Activated naive CD4-positive, alpha-beta T cell treated with anti-CD3 and anti-CD28 coated beads, Interleukin-2, amount 50 U/mL, for 72 hours (primary cell): ENCODE data around the gene GALNTL6. TPM values are rescaled to one million over a fixed set of nuclear protein-coding genes. Genes with fewer than 3 reads are reported as not detected.
"Not testable (repeated sequence)": the region's sequence is repeated elsewhere in the genome, so short reads cannot be mapped to it uniquely, and the experiment has no call there.

Experiments used
- ATAC-seq, 2 donors: fragments of 150-1000 bp; cut with Tn5 transposase; 2 replicates each; pipeline ENCODE4 v1.10.0; 2021; ENCODE audit warnings: mild to moderate bottlenecking in 2 of 2, moderate library complexity in 2 of 2
- DNase-seq, 2 donors: peaks; one replicate each; pipeline ENCODE4 v3.0.0; 2021 to 2022; ENCODE audit warnings: low spot score in 2 of 2
- H3K27ac Mint-ChIP-seq, 2 donors: one replicate each; pipeline ENCODE4 v1.8.0; 2022; ENCODE audit warnings: mild to moderate bottlenecking in 2 of 2, mixed read lengths in 2 of 2
- H3K36me3 Mint-ChIP-seq, 2 donors: one replicate each; pipeline ENCODE4 v1.8.0; 2022; ENCODE audit warnings: mixed read lengths in 2 of 2
- H3K9me3 Mint-ChIP-seq, 2 donors: one replicate each; pipeline ENCODE4 v1.8.0; 2022; ENCODE audit warnings: mixed read lengths in 2 of 2
- total RNA-seq, 2 donors: library from RNA; stranded (reverse); gene quantifications; one replicate each; pipeline ENCODE4 v1.2.3, GENCODE V29; 2022

Gene GALNTL6
- total RNA-seq, 2 donors from 2014 or later = not detected

- ATAC-seq, H3K36me3 Mint-ChIP-seq, H3K27ac Mint-ChIP-seq, DNase-seq, H3K9me3 Mint-ChIP-seq: not testable (repeated sequence)
Measured at GRCh38 chr4:172912468-172912867, 1099.3 kb downstream of the GALNTL6 start.

DNA sequence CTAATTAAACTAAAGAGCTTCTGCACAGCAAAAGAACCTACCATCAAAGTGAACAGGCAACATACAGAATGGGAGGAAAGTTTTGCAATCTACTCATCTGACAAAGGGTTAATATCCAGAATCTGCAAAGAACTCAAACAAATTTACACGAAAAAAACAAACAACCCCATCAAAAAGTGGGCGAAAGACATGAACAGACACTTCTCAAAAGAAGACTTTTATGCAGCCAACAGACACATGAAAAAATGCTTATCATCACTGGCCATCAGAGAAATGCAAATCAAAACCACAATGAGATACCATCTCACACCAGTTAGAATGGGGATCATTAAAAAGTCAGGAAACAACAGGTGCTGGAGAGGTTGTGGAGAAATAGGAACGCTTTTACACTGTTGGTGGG, 1104.2 kb downstream of the GALNTL6 start:
- not testable (repeated sequence) for H3K27ac Mint-ChIP-seq, DNase-seq, H3K36me3 Mint-ChIP-seq, ATAC-seq, H3K9me3 Mint-ChIP-seq

- H3K9me3 Mint-ChIP-seq = peaks cover 0 to 12% of the 10 kb centered on the region in 2 donors
- H3K36me3 Mint-ChIP-seq = no peaks in the 10 kb centered on the region
- H3K27ac Mint-ChIP-seq = no peak overlapping the region
- DNase-seq = no peak
- no peak for ATAC-seq
Measured at GRCh38 chr4:172919269-172919668, 1106.1 kb downstream of the GALNTL6 start.

DNA sequence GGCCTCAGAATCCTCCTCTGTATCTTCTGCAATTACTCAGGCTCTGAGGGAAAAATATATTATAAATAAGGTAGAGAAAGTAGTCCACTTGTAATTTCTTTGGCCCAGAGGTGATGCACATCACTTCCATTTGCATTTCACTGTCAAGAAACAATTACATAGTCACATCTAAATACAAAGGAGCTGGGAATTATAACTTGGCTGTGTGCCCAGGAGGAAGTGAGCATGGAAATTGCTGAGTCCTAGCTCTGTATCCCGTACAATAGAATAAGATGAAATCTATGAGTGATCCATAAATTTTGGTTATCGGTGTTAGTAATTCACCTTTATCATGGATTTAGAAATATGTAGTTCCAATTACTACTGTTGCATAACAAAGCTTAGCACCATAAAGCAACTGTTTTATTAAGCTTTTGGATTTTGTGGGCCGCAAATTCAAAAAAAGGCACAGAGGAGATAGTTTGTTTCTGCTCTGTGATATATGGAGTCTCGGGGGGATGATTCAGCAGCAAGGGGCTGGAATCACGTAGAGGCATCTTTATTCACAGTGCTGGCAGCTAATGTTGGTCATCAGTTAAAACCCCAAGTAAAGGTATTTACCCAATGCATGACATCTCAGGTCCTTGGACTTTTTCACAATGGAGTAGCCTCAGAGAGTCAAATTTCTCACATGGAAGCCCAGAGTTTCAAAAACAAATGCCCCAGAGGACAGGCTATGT, 1114.1 kb downstream of the GALNTL6 start:
- H3K36me3 Mint-ChIP-seq = no peaks in the 10 kb centered on the region
- H3K9me3 Mint-ChIP-seq = peaks cover 0 to 7% of the 10 kb centered on the region in 2 donors
- H3K27ac Mint-ChIP-seq = no peak overlapping the region
- no peak for DNase-seq
- no peak for ATAC-seq

GRCh38 chr4:172928347-172928746, 1115.1 kb downstream of the GALNTL6 start:
- Mint-ChIP-seq H3K27ac (no peak overlapping the region), H3K9me3 (peaks cover 0 to 4% of the 10 kb centered on the region in 2 donors), H3K36me3 (no peaks in the 10 kb centered on the region)
- DNase-seq = no peak
- no peak for ATAC-seq

DNA sequence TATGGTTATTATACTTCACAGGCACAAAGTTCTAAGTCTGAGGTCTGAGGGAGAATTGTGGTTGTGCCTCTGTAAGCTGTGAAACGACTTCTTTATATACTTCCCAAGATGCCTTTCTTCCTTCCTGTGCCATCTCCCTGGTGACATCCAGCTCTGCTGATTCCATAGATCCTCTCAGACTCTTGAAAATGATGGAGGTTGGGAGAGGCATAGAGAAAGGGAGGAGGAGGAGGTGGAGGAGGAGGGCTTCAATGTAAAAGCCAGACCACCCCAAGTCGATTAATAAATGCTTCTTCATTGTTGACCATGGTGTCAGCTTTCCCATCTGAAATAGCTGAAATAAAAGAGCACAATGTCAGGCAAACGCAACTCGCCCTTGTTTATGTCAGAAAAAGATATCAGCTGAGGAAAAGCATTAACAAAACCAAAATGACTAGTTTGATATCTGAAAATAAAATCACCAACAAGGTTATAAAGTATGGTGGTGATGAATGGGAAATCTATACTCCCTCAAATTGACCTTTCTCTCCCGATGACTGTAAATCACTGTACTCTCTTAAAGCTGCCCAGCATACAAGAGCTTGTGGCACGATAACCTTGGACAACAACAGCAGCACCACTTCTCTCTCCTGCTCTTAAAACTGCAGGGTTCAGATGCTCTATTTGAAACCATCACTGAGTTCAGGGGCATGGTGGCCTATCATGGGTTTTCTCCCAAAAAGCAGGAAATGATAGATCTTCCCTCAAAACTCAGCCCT, 1125.0 kb downstream of the GALNTL6 start:
- H3K27ac Mint-ChIP-seq = no peak overlapping the region

GRCh38 chr4:172938870-172939269, 1125.7 kb downstream of the GALNTL6 start:
- DNase-seq (no peak), ATAC-seq (no peak)
- Mint-ChIP-seq H3K9me3 (no peaks in the 10 kb centered on the region), H3K27ac (no peak overlapping the region), H3K36me3 (no peaks in the 10 kb centered on the region)

More for the DNA sequence above, 1125.0 kb downstream of the GALNTL6 start:
- DNase-seq = no peak
- Mint-ChIP-seq H3K36me3 (no peaks in the 10 kb centered on the region), H3K9me3 (no peaks in the 10 kb centered on the region)
- no peak for ATAC-seq

DNA sequence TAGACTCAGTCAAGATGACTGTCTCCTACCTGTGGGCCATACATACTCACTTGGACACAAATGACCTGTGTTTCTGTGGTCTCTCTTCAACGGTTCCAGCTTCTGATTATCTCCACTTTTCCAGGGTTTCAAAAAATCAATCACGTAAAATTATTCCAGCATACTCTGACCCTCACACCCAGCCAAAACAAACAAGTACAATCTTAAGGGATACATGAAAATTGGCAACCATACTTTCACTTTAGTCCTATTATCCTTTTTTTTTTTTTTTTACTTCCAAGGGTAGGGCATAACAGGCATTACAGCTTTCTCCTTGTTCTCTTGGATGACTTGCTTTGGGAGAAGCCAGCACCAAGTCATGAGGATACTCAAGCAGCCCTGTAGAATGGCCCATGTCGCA, 1129.6 kb downstream of the GALNTL6 start:
- Mint-ChIP-seq H3K9me3 (no peaks in the 10 kb centered on the region), H3K36me3 (no peaks in the 10 kb centered on the region), H3K27ac (no peak overlapping the region)
- DNase-seq (no peak), ATAC-seq (no peak)

DNA sequence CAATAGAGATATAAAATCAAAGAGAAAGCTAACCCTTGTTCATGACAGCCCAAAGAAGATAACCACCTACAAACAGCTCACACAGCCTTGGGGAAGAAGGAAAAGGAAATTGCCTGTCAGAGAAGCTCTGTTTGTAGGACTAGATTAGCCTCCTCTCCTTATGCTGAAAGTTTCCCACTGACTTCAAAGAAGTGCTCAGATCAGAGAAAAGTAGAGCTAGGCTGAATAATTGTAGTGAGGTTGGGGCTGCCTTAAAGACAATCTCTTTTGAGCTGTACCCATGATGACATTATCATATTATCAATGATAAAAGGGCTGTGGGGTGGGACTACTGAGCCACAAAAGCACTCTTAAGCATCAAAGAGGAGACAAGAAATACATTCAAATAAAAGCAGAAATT, 1132.4 kb downstream of the GALNTL6 start:
- no peak for DNase-seq
- Mint-ChIP-seq H3K27ac (no peak overlapping the region), H3K36me3 (no peaks in the 10 kb centered on the region), H3K9me3 (no peaks in the 10 kb centered on the region)
- ATAC-seq = no peak

DNA sequence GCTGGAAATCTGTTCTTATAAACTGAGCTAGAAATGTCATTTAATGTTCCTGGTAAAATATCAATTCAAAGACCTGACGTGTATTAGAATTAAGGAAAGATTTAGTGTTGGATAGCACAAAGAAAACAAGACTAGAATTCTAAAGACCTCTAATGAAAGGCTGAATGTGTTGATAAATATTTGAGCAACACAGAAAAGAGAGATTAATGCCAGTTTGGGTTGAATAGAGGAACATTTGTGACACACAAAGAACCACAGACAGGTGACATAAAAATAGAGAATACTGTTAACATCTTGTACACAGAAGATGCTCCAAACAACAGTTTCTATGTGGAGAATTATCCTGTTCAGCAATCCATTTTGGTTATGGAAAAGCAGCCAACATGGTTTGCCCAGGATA, 1133.3 kb downstream of the GALNTL6 start:
- no peaks in the 10 kb centered on the region for H3K36me3 Mint-ChIP-seq
- no peak overlapping the region for H3K27ac Mint-ChIP-seq
- H3K9me3 Mint-ChIP-seq = no peaks in the 10 kb centered on the region
- DNase-seq (no peak), ATAC-seq (no peak)

GRCh38 chr4:172947594-172947993, 1134.4 kb downstream of the GALNTL6 start:
- Mint-ChIP-seq H3K36me3 (no peaks in the 10 kb centered on the region), H3K27ac (no peak overlapping the region), H3K9me3 (no peaks in the 10 kb centered on the region)
- no peak for ATAC-seq
- no peak for DNase-seq

GRCh38 chr4:172950990-172951389, 1137.8 kb downstream of the GALNTL6 start:
- Mint-ChIP-seq H3K9me3 (no peaks in the 10 kb centered on the region), H3K36me3 (no peaks in the 10 kb centered on the region), H3K27ac (no peak overlapping the region)
- DNase-seq (no peak), ATAC-seq (no peak)

- no peak for ATAC-seq
- Mint-ChIP-seq H3K27ac (no peak overlapping the region), H3K9me3 (no peaks in the 10 kb centered on the region), H3K36me3 (no peaks in the 10 kb centered on the region)
- no peak for DNase-seq
Measured at GRCh38 chr4:172951679-172952451, 1138.7 kb downstream of the GALNTL6 start.

- no peak for DNase-seq
- Mint-ChIP-seq H3K36me3 (no peaks in the 10 kb centered on the region), H3K9me3 (no peaks in the 10 kb centered on the region), H3K27ac (no peak overlapping the region)
- ATAC-seq = no peak
Measured at GRCh38 chr4:172953896-172954568, 1140.8 kb downstream of the GALNTL6 start.

DNA sequence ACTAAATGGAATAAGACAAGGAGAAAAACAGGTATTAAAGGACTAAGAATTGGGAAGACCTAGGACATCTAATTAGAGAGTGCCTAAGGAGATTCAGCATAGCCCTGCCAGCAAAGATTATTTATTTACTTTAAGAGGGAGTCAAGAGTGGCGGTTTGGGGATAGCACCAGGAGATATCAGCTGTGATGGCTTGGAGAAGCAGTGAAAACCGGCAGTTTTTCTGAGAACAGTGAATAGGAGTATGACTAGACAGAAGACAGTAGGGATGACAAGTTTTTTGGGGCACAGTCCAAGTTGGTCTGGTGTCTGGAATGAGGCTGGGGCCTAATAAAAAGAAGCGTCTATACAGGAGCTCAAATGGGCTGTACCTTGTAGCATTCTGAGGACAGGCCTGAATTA, 1143.1 kb downstream of the GALNTL6 start:
- not testable (repeated sequence) for DNase-seq, H3K9me3 Mint-ChIP-seq, H3K27ac Mint-ChIP-seq, H3K36me3 Mint-ChIP-seq, ATAC-seq

DNA sequence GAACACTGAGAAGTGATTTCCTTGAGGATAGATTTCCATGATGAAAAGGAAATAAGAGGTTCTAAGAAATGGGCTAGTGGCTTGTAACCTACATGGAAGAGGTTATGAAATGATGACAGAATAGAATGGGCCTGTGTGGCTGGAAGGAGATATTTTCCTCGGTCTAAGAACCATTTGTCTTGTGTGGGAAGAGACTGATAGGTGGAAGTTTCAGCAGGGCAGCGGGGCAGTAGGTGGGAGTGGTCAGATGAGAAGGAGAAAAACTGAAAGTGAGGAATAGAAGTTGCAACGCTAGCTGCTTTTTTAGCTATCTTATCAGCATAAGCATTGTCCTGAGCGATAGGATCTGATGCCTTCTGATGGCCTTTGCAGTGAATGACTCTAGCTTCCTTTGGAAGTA, 1144.0 kb downstream of the GALNTL6 start:
- Mint-ChIP-seq H3K36me3 (no peaks in the 10 kb centered on the region), H3K9me3 (no peaks in the 10 kb centered on the region), H3K27ac (no peak overlapping the region)
- ATAC-seq (no peak), DNase-seq (no peak)
